RWPE2 (cell line): ENCODE data around the gene LIMK1.

Experiments used
- ATAC-seq: fragments of 200-7000 bp; cut with Tn5 transposase; 3 replicates; pipeline ENCODE4 v1.9.1; 2021; ENCODE audit warnings: low read depth
- DNase-seq: peaks from one replicate; pipeline ENCODE4 v3.0.0-alpha.2; 2020; ENCODE audit warnings: low spot score
- H3K27ac ChIP-seq: fragments of 450-650 bp; 2 replicates; pipeline ENCODE4 v1.5.1; 2017; ENCODE audit warnings: mild to moderate bottlenecking; ENCODE audit not compliant: poor library complexity, severe bottlenecking
- H3K27me3 ChIP-seq: fragments of 250-450 bp; sonication (Bioruptor Pico); 2 replicates; pipeline ENCODE4 v1.5.1; 2021; ENCODE audit warnings: mild to moderate bottlenecking, moderate library complexity; ENCODE audit not compliant: insufficient read depth, poor library complexity, severe bottlenecking
- H3K36me3 ChIP-seq: fragments of 250-450 bp; sonication (Bioruptor Pico); 2 replicates; pipeline ENCODE4 v1.5.1; 2020; ENCODE audit warnings: low read depth, mild to moderate bottlenecking, moderate library complexity
- H3K4me1 ChIP-seq: fragments of 250-450 bp; sonication (Bioruptor Pico); 2 replicates; pipeline ENCODE4 v1.5.1; 2021; ENCODE audit warnings: mild to moderate bottlenecking, moderate library complexity; ENCODE audit not compliant: insufficient read depth, poor library complexity, severe bottlenecking
- H3K4me3 ChIP-seq: fragments of 250-450 bp; sonication (Bioruptor Pico); 2 replicates; pipeline ENCODE4 v1.5.1; 2021; ENCODE audit warnings: mild to moderate bottlenecking, moderate library complexity; ENCODE audit not compliant: severe bottlenecking
- H3K9me3 ChIP-seq: fragments of 250-450 bp; sonication (Bioruptor Pico); 2 replicates; pipeline ENCODE4 v1.5.1; 2021; ENCODE audit warnings: mild to moderate bottlenecking, moderate library complexity; ENCODE audit not compliant: severe bottlenecking
- TF ChIP-seq, protein P1 (sequence below): fragments of 450-650 bp; IDR thresholded peaks from one replicate; pipeline ENCODE4 v1.5.1; 2017; ENCODE audit warnings: mild to moderate bottlenecking, moderate library complexity; ENCODE audit not compliant: poor library complexity, severe bottlenecking

The LIMK1 gene

DNA sequence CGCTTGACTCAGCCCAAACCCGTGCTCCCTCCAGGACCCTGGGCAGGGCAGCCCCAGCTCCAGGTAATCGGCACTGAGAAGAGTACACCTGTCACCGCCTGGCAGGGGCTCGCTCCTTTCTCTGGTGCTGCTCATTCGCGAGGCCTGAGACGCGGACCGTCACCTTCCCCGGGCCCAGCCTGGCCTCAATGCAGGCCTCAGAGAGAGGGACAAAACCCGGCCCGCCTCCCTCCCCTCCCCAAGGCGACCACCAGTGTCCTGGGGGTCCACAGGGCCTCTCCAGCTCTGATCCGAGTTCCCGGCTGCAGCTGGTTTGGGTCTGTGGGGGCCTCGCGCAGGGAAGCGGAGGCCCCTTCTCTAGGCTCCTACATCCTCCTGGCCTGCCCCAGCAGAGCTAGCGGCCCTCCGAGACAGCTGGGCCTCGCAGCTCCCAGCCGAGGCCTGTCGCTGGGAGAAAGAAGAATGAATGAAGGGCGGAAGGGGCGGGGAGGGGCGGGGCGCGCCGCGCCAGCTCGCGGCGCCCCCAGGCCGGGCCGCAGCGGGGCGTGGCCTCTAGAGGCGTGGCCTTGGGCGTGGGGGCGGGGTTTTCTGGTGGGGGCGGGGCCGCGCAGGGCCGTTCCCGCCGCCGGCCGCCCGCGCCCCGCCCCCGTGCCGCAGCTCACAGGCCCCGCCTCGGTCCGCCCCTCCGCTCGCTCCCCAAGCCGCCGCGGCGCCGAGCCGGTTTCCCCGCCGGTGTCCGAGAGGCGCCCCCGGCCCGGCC lies at the start of gene LIMK1:
Gene LIMK1 (plus strand): TSS at position 688 of the 760 bp plus-strand sequence. CDS start 187 bp downstream, outside the sequence.
- peaks cover 10% of the 10 kb centered on the region for H3K4me1 ChIP-seq
- H3K4me3 ChIP-seq: peak within 1 kb of the TSS; percentile 44
- peak; percentile 26 for ATAC-seq
- DNase-seq: no peak
- peak within 1 kb of the TSS; percentile 77 for H3K27ac ChIP-seq
- H3K27me3 ChIP-seq: no peaks in the 10 kb centered on the region
- TF ChIP-seq, protein P1, sequence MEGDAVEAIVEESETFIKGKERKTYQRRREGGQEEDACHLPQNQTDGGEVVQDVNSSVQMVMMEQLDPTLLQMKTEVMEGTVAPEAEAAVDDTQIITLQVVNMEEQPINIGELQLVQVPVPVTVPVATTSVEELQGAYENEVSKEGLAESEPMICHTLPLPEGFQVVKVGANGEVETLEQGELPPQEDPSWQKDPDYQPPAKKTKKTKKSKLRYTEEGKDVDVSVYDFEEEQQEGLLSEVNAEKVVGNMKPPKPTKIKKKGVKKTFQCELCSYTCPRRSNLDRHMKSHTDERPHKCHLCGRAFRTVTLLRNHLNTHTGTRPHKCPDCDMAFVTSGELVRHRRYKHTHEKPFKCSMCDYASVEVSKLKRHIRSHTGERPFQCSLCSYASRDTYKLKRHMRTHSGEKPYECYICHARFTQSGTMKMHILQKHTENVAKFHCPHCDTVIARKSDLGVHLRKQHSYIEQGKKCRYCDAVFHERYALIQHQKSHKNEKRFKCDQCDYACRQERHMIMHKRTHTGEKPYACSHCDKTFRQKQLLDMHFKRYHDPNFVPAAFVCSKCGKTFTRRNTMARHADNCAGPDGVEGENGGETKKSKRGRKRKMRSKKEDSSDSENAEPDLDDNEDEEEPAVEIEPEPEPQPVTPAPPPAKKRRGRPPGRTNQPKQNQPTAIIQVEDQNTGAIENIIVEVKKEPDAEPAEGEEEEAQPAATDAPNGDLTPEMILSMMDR: no peak
- no peaks in the 10 kb centered on the region for H3K9me3 ChIP-seq
- H3K36me3 ChIP-seq: peaks cover 27% of the 10 kb centered on the region

DNA sequence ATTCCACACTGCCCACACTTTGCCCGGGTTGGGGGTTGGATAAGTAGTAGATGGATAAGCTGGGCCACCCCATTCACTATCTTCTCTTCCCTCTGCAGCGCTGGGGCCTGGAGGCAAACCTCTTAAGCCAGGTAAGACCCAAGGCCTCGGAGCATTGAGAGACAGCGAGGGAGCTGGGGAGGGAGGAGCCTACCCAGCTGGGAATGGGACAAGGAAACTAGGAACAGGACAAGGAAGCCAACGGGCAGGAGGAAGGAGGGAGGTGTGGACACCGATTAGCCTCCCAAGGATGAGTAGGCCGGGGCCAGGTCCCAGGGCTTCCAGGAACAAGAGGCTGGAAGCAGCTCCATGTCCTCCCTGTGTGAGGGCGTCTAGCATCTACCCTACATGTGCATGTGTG lies 46.0 kb upstream of the LIMK1 start:
- TF ChIP-seq, protein P1: no peak
- Histone ChIP-seq H3K4me1 (peaks cover 7% of the 10 kb centered on the region), H3K27me3 (no peaks in the 10 kb centered on the region), H3K27ac (no peak overlapping the region), H3K9me3 (no peaks in the 10 kb centered on the region), H3K36me3 (no peaks in the 10 kb centered on the region), H3K4me3 (no peak overlapping the region)
- DNase-seq (no peak), ATAC-seq (no peak)

DNA sequence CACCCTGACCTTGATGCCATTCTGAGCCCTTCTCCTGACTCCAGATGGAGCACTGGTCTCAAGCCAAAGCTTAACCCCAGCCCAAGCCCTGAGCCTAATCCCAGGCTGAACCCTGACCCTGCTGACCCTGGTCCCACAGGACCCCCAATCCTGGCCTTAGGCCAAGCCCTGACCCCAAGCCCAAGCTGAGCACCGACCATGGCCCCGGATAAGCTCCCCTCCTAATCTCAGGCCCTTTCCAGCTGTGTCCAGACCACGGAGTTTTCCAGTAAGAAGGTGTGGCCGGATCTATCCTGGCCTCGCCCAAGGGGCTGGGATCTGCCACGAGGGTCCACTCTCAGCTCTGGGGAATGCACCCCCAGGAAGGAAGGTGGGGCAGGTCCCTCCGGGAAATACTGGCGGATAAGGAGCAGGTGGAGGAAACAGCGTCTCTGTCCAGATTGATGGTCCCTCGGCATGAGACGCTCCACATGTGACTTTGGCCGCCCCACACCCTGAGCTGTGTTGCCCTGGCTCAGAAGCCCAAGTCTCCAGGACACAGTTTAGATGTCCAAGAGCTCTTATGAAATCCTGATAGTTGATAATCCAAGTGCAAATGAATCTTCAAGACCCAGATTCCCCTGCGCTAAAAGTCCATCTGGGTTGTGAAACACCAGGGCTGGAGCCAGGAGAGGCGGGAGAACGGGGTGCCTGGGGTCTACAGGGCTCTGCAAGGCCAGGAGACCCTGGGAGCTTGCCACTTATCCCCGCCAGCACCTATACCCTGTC lies 45.2 kb upstream of the LIMK1 start:
- H3K4me3 ChIP-seq: no peak overlapping the region
- TF ChIP-seq, protein P1: no peak
- no peak overlapping the region for H3K27ac ChIP-seq
- no peaks in the 10 kb centered on the region for H3K9me3 ChIP-seq
- no peaks in the 10 kb centered on the region for H3K27me3 ChIP-seq
- H3K4me1 ChIP-seq: peaks cover 7% of the 10 kb centered on the region
- ATAC-seq (no peak), DNase-seq (no peak)
- no peaks in the 10 kb centered on the region for H3K36me3 ChIP-seq

DNA sequence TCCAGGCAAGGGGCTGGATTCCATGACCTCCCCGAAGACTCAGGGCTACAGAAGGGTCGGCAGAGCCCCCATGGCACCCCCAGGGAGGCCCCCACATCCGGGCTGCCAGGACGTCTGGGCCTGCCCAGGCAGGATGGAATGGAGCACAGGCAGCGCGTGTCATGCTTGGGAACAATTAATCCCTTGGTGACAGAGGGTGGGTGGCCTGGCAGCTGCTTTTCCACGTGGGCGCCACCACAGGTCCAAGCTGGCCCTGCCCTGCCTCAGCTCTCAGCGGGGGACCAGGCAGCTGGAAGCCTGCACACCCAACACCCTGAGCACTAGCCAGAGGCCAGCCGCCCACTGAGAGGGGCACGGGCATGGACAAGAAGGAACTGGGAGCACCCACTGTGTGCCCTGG lies 44.3 kb upstream of the LIMK1 start:
- Histone ChIP-seq H3K27ac (no peak overlapping the region), H3K9me3 (no peaks in the 10 kb centered on the region), H3K27me3 (no peaks in the 10 kb centered on the region), H3K36me3 (no peaks in the 10 kb centered on the region), H3K4me3 (no peak overlapping the region), H3K4me1 (peaks cover 7% of the 10 kb centered on the region)
- DNase-seq: no peak
- ATAC-seq: no peak
- TF ChIP-seq, protein P1: no peak
